Osteocyte (in vitro differentiated cells): ENCODE data around the gene GAA. TPM values are rescaled to one million over a fixed set of nuclear protein-coding genes. Genes with fewer than 3 reads are reported as not detected.

Experiments
- DNase-seq: peaks from one replicate; pipeline ENCODE4 v3.0.0; 2021; ENCODE audit warnings: mixed read lengths; ENCODE audit not compliant: unreplicated experiment; ENCODE audit errors: extremely low spot score
- H3K27ac Mint-ChIP-seq: one replicate; pipeline ENCODE4 v1.8.0; 2021; ENCODE audit warnings: mild to moderate bottlenecking, mixed read lengths; ENCODE audit not compliant: unreplicated experiment
- H3K27me3 Mint-ChIP-seq: one replicate; pipeline ENCODE4 v1.8.0; 2021; ENCODE audit warnings: mixed read lengths; ENCODE audit not compliant: unreplicated experiment
- H3K36me3 Mint-ChIP-seq: one replicate; pipeline ENCODE4 v1.8.0; 2021; ENCODE audit warnings: mixed read lengths; ENCODE audit not compliant: unreplicated experiment
- H3K4me1 Mint-ChIP-seq: one replicate; pipeline ENCODE4 v1.8.0; 2021; ENCODE audit warnings: mixed read lengths; ENCODE audit not compliant: unreplicated experiment
- H3K4me3 Mint-ChIP-seq: one replicate; pipeline ENCODE4 v1.8.0; 2021; ENCODE audit warnings: mild to moderate bottlenecking, moderate library complexity, mixed read lengths; ENCODE audit not compliant: unreplicated experiment
- H3K9me3 Mint-ChIP-seq: one replicate; pipeline ENCODE4 v1.8.0; 2021; ENCODE audit warnings: mixed read lengths; ENCODE audit not compliant: unreplicated experiment
- total RNA-seq: library from RNA; stranded (reverse); gene quantifications from 2 replicates; pipeline ENCODE4 v1.2.1, GENCODE V29; 2021
- TF ChIP-seq, protein P1 (sequence below): fragments of 200-600 bp; sonication (generic); IDR thresholded peaks from 2 replicates; pipeline ENCODE4 v1.5.0; 2021; ENCODE audit warnings: antibody characterized with exemption, mild to moderate bottlenecking, moderate library complexity

Gene GAA
- total RNA-seq, 1 donor from 2014 or later, result 64.7 TPM

- Mint-ChIP-seq H3K36me3 (peaks cover 17% of the 10 kb centered on the region), H3K4me1 (peaks cover 32% of the 10 kb centered on the region), H3K9me3 (no peaks in the 10 kb centered on the region), H3K4me3 (peak overlapping the region; percentile 82), H3K27ac (peak overlapping the region; percentile 61), H3K27me3 (no peaks in the 10 kb centered on the region)
- TF ChIP-seq, protein P1, sequence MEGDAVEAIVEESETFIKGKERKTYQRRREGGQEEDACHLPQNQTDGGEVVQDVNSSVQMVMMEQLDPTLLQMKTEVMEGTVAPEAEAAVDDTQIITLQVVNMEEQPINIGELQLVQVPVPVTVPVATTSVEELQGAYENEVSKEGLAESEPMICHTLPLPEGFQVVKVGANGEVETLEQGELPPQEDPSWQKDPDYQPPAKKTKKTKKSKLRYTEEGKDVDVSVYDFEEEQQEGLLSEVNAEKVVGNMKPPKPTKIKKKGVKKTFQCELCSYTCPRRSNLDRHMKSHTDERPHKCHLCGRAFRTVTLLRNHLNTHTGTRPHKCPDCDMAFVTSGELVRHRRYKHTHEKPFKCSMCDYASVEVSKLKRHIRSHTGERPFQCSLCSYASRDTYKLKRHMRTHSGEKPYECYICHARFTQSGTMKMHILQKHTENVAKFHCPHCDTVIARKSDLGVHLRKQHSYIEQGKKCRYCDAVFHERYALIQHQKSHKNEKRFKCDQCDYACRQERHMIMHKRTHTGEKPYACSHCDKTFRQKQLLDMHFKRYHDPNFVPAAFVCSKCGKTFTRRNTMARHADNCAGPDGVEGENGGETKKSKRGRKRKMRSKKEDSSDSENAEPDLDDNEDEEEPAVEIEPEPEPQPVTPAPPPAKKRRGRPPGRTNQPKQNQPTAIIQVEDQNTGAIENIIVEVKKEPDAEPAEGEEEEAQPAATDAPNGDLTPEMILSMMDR, result no peak
- no peak for DNase-seq
Observed at GRCh38 chr17:80145076-80146075, 44.0 kb downstream of the GAA start.

DNA sequence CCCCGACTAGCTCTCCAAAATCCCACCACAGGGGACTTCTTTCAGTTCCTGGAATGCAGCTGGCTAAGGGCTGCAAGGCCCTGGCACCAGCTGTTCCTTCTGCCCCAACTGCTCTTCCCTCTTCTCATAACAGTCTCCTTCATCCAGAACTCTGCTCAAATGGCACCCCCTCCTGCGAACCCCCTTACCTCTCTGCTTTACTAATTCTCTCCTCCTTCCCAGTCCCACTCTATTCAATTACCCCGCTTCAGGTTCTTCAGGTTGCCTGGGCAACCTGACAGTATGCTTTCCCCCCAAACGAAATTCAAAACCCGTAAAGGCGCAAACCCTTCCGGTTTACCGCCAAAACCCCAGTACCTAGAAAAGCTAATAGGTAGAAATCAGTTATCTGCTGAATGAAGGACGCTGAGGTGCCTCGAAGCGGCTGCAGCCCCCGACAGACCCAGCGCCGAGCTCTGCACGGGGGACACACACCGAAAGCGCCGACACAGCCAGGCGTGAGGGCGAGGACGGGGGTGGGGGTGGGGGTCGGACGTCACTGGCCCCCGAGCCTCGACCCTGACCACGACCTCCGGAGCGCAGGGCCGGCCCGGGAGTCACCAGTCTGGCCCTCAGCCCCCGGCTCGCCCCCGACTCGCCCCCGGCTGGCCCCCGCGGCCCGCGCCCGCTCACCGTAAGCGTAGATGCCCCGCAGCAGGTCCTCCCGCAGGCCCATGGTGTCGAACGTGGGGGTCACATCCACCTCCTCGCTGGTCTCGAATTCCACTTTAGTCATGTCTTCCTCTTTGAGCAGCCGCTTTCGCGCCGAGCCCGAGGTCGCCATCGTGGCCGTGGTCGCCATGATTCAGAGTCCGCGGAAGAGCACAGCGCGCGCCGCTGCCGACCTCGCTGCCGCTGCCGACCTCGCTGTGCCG, 45.0 kb downstream of the GAA start:
- no peaks in the 10 kb centered on the region for H3K9me3 Mint-ChIP-seq
- no peak for DNase-seq
- no peaks in the 10 kb centered on the region for H3K27me3 Mint-ChIP-seq
- TF ChIP-seq, protein P1, result no peak
- peaks cover 39% of the 10 kb centered on the region for H3K4me1 Mint-ChIP-seq
- H3K27ac Mint-ChIP-seq, result peak overlapping the region; percentile 61
- H3K4me3 Mint-ChIP-seq, result peak overlapping the region; percentile 95
- H3K36me3 Mint-ChIP-seq, result peaks cover 13% of the 10 kb centered on the region

- Mint-ChIP-seq H3K27me3 (no peaks in the 10 kb centered on the region), H3K27ac (peak within 1 kb of the TSS; percentile 95), H3K4me3 (peak within 1 kb of the TSS; percentile 95), H3K9me3 (no peaks in the 10 kb centered on the region), H3K36me3 (peaks cover 5% of the 10 kb centered on the region), H3K4me1 (peaks cover 41% of the 10 kb centered on the region)
- DNase-seq, result peak; percentile 98
- TF ChIP-seq, protein P1, result no peak
Observed at GRCh38 chr17:80147035-80147822, 45.8 kb downstream of the GAA start, which contains the start of gene EIF4A3. EIF4A3 (minus strand) TSS chr17:80147128; CDS start chr17:80146961, 167 bp downstream.

GRCh38 chr17:80151333-80151732, 50.0 kb downstream of the GAA start:
- no peak overlapping the region for H3K4me3 Mint-ChIP-seq

More at GRCh38 chr17:80151333-80151732, 50.0 kb downstream of the GAA start:
- H3K36me3 Mint-ChIP-seq, result peaks cover 5% of the 10 kb centered on the region
- no peak for DNase-seq
- peaks cover 23% of the 10 kb centered on the region for H3K4me1 Mint-ChIP-seq
- peak overlapping the region; percentile 46 for H3K27ac Mint-ChIP-seq
- H3K27me3 Mint-ChIP-seq, result no peaks in the 10 kb centered on the region
- TF ChIP-seq, protein P1, result no peak
- peaks cover 9% of the 10 kb centered on the region for H3K9me3 Mint-ChIP-seq
